Subcutaneous abdominal adipose tissue (tissue), 5 donors: Measurements from ENCODE around the gene C11orf52.

Source experiments
- H3K27ac ChIP-seq: one replicate; pipeline ENCODE4 v1.7.0; 2013; ENCODE audit warnings: low read depth, mild to moderate bottlenecking, inconsistent platforms, low read length, moderate library complexity
- H3K27me3 ChIP-seq, 5 donors: one replicate each; pipeline ENCODE4 v1.7.0; 2013; ENCODE audit warnings: low read length in 5 of 5, inconsistent platforms in 1 of 5; ENCODE audit not compliant: control insufficient read depth in 5 of 5, insufficient read depth in 4 of 5
- H3K36me3 ChIP-seq, 5 donors: one replicate each; pipeline ENCODE4 v1.7.0; 2013; ENCODE audit warnings: low read length in 5 of 5; ENCODE audit not compliant: control insufficient read depth in 5 of 5, insufficient read depth in 5 of 5
- H3K4me1 ChIP-seq, 5 donors: one replicate each; pipeline ENCODE4 v1.7.0; 2013; ENCODE audit warnings: low read length in 5 of 5, mild to moderate bottlenecking in 3 of 5, moderate library complexity in 1 of 5; ENCODE audit not compliant: control insufficient read depth in 5 of 5, insufficient read depth in 5 of 5
- H3K4me3 ChIP-seq, 5 donors: one replicate each; pipeline ENCODE4 v1.7.0; 2013; ENCODE audit warnings: low read length in 5 of 5, low read depth in 1 of 5
- H3K9ac ChIP-seq, 5 donors: one replicate each; pipeline ENCODE4 v1.7.0; 2013; ENCODE audit warnings: low read length in 5 of 5, mild to moderate bottlenecking in 4 of 5, moderate library complexity in 3 of 5
- H3K9me3 ChIP-seq, 5 donors: one replicate each; pipeline ENCODE4 v1.7.0; 2013; ENCODE audit warnings: low read length in 5 of 5; ENCODE audit not compliant: control insufficient read depth in 5 of 5
- donor health status: healthy.
- donor health status: healthy.
- donor health status: healthy.
- donor health status: healthy.
- donor health status: healthy.

C11orf52 gene

DNA sequence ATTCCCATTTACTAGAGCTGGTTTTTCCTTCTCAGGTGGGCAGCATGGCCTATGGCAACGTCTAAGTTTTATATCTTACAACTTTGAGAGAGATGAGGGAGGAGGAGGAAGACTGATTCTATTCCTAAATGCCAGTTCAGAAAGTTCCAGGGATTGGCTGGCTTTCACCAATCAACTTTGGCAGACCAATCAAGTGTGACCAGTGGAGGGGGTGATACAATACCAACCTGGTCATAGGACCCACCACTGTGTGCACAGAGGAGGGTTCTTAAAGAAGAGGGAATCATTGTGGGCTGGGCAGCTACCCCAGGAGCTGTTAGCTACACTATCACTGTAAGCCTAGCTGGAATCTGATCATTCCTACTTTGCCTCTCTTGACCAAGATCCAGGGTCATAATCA, 26.5 kb downstream of the C11orf52 start:
- peaks cover 2 to 13% (median 7%) of the 10 kb centered on the region in 5 donors for H3K4me1 ChIP-seq
- H3K27ac ChIP-seq, result no peak overlapping the region
- H3K36me3 ChIP-seq, result no peaks in the 10 kb centered on the region

DNA sequence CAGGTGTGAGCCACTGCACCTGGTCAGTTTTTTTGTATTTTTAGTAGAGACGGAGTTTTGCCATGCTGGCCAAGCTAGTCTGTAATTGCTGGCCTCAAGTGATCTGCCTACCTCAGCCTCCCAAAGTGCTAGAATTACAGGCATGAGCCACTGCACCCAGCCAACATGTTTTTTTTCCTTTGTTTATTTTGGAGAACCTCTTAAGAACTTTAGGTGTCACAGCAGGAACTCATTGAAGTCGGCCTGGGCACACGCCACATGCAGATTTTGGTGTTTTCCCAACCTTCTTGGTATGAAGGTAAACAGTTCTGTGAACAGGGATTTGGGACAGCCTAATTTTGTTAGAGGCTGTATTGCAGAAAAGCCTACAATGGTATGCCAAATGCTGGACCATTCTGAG, 27.8 kb downstream of the C11orf52 start:
- Histone ChIP-seq H3K4me3 (no peak overlapping the region), H3K9ac (no peak overlapping the region), H3K27me3 (no peaks in the 10 kb centered on the region), H3K36me3 (no peaks in the 10 kb centered on the region), H3K9me3 (no peaks in the 10 kb centered on the region), H3K4me1 (peaks cover 2 to 11% (median 7%) of the 10 kb centered on the region in 5 donors), H3K27ac (no peak overlapping the region)

More for the DNA sequence above, 26.5 kb downstream of the C11orf52 start:
- no peak overlapping the region for H3K4me3 ChIP-seq
- no peak overlapping the region for H3K9ac ChIP-seq
- no peaks in the 10 kb centered on the region for H3K9me3 ChIP-seq
- no peaks in the 10 kb centered on the region for H3K27me3 ChIP-seq

DNA sequence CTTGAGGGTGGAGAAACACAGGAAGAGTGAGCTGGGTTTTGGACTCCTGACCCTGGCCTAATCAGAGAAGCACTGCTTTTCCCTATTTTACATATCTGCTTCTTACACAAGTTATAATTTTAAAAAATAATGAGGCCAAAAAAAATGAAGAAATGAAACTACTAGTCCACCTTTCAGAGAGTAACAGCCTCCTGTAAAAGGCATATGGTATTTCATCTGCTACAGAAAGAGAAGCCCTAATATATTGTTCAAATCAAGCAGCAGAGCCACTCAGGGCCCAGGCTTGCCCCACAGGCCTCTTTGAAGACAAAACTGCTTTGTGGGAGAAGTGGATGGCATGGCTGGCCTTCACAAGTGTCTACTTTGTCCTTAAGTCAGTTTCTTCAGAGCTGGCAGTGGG, 28.4 kb downstream of the C11orf52 start:
- H3K36me3 ChIP-seq, result no peaks in the 10 kb centered on the region
- H3K4me1 ChIP-seq, result peaks cover 2 to 8% (median 7%) of the 10 kb centered on the region in 5 donors
- no peaks in the 10 kb centered on the region for H3K9me3 ChIP-seq
- no peak overlapping the region for H3K4me3 ChIP-seq
- no peaks in the 10 kb centered on the region for H3K27me3 ChIP-seq
- H3K9ac ChIP-seq, result no peak overlapping the region
- H3K27ac ChIP-seq, result no peak overlapping the region

DNA sequence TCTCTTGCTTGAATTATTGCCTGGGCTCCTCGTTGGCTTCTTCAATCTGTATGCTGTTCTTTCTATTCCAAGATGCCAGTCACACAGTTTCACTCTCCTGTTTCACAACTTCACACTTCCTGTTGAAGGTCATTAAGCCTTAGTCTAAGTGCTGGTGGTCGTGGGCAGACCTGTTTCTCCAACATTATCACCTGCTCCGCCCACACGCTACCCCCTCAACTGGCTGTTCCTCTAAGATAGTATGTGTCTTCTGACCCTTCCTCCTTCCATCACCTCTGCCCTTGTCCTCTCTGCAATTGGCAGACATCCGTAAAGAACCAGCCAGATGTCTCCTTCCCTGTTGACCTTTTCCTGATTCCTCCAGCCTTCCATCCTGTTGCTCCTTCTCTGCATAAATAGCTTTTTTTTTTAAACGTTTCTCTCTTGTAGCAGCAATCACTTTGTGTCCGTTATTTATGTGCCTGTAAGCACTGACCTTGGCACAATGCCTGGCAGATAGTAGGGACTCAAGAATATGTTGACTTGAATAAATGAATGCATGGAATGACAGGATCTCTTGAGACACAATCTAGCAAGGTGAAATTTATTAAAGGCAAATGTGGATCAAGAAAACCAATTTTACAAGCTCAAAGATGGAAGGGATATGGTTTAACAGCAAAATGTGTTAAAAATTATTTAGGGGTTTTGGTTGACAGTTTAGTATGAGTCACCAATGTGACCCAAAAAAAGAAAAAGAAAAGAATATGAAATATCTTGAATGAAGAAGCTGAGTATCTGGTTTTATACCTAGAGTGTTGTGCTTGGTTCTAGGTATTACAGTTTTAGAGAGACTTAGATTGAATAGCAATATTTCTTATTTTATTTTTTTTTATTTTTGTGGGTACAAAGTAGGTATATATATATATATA, 31.1 kb downstream of the C11orf52 start:
- H3K9ac ChIP-seq, result no peak overlapping the region
- H3K9me3 ChIP-seq, result no peaks in the 10 kb centered on the region
- no peak overlapping the region for H3K27ac ChIP-seq
- no peaks in the 10 kb centered on the region for H3K27me3 ChIP-seq
- no peak overlapping the region for H3K4me3 ChIP-seq
- peaks cover 2 to 7% (median 6%) of the 10 kb centered on the region in 5 donors for H3K4me1 ChIP-seq
- H3K36me3 ChIP-seq, result no peaks in the 10 kb centered on the region

DNA sequence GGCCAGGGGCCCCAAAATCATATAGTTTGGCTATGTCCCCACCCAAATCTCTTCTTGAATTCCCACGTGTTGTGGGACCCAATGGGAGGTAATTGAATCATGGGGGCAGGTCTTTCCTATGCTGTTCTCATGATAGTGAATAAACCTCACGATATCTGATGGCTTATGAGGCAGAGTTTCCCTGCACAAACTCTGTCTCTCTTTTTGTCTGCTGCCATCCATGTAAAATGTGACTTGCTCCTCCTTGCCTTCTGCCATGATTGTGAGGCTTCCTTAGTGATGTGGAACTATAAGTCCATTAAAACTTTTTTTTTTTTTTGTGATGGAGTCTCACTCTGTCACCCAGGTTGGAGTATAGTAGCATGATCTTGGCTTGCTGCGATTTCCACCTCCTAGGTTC, 32.9 kb downstream of the C11orf52 start:
- Histone ChIP-seq H3K9ac (no peak overlapping the region), H3K4me3 (no peak overlapping the region), H3K4me1 (peaks cover 2 to 7% (median 6%) of the 10 kb centered on the region in 5 donors), H3K9me3 (no peaks in the 10 kb centered on the region), H3K27ac (no peak overlapping the region), H3K36me3 (no peaks in the 10 kb centered on the region), H3K27me3 (no peaks in the 10 kb centered on the region)

DNA sequence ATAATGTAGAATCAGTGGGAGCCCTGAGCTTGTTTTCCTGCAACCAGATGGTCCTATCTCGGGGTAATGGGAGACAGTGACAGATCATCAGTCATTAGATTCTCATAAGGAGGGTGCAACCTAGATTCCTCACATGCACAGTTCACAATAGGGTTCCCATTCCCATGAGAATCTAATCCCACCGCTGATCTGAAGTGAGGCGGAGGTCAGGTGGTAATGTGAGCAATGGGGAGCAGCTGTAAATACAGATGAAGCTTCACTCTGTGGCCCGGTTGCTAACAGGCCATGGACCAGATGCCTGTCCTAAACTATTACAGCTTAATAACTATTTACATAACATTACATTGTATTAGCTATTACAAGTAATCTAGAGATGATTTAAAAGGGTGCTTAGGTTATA, 35.4 kb downstream of the C11orf52 start:
- no peak overlapping the region for H3K27ac ChIP-seq
- no peak overlapping the region for H3K9ac ChIP-seq
- H3K9me3 ChIP-seq, result no peaks in the 10 kb centered on the region
- H3K27me3 ChIP-seq, result no peaks in the 10 kb centered on the region
- H3K4me3 ChIP-seq, result no peak overlapping the region
- peaks cover 0 to 5% (median 3%) of the 10 kb centered on the region in 5 donors for H3K36me3 ChIP-seq
- peaks cover 2 to 7% (median 6%) of the 10 kb centered on the region in 5 donors for H3K4me1 ChIP-seq

DNA sequence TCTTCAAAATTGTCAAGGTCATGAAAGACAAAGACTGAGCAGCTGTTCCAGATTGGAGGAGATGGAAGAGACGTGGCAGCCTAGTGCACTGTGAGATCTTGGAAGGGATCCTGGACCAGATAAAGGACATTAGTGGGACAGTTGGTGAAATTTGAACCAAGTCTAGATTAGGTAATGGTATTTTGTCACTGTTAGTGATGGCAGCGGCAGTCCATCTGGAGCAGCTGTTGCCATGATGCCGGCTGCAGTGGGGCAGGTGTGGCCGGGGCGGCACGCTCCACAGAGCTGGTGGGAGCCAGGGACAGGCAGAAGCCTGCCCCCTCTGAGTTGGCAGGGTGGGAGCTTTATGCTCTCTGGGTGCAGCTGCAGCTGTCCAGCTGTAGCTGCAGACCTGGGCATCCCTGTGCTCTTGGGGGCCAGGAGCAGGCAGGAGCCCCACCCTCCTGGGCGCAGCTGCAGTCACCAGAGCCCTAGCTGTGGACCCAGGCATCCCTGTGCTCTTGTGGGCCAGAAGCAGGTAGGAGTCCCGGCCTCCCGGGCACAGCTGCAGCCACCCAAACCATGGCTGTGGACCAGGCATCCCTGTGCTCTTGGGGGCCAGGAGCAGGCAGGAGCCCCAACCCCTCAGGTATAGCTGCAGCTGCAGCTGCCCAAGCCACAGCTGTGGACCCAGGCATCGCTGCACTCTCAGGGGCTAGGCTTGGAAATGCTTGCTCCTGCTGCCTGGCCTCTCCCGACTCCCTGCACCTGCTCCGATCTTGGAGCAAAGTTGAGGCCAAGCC, 39.1 kb downstream of the C11orf52 start:
- H3K36me3 ChIP-seq, result peaks cover 0 to 7% (median 6%) of the 10 kb centered on the region in 5 donors
- no peak overlapping the region for H3K4me3 ChIP-seq
- H3K9ac ChIP-seq, result no peak overlapping the region
- no peaks in the 10 kb centered on the region for H3K9me3 ChIP-seq
- H3K4me1 ChIP-seq, result no peaks in the 10 kb centered on the region
- H3K27ac ChIP-seq, result no peak overlapping the region
- no peaks in the 10 kb centered on the region for H3K27me3 ChIP-seq

DNA sequence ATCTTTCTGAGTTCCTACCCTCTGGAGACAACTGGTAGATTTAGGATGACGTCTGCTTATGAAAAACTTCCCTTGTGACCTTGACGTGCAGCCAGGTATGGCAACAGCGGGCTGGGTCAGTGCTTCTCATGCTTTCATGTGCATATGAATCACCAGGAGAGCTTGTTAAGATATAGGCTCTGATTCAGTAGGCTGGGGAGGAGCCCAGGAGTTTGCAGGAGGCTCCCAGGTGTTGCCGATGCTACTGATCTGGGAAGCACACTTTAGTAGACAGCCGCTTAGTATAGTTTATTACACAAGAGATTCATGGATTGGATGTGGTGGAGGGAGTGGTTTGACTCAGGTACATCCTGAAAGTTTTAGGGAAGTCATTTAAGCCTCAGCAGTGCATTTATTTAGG, 42.2 kb downstream of the C11orf52 start:
- peaks cover 0 to 7% (median 6%) of the 10 kb centered on the region in 5 donors for H3K36me3 ChIP-seq

DNA sequence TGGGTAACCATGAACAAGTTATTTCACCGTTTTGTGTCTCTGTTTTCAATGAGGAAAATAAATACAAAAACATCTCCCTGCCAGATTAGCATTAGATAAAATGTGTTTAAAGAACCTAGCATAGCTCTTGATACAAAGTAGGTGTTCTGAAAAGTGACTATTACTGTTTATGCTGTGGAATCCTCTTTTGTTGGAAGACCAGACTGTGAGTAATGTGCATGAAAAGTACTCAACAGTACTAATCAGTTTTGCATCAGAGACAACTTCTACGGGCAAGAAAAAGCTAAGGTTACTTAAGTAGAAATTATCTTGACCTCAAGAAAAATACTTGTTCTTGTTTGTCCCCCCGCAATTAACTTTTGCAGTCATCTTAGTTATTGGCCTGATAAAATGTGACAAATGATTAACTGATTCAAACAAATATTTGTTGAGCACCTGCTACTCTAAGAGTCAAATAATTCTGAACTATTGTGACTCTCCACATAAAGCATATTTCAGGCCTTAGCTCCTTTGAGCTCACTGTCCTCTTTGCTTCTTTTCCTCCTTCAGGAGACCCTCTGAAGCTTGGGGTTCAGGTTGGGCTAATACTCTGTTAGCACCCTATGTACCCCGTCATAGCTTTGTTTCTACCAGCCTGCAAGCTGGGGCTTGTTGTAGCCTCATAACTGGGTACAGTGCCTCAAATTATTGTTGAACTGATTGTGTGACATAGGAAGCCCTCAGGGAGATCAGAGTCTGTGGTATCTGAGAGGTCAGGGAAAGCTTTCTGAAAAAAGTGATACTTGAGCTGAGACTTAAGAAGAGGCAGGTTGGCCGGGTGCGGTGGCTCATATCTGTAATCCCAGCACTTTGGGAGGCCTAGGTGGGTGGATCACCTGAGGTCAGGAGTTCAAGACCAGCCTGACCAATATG, 42.9 kb downstream of the C11orf52 start:
- Histone ChIP-seq H3K4me3 (no peak overlapping the region), H3K9ac (no peak overlapping the region), H3K27me3 (no peaks in the 10 kb centered on the region), H3K4me1 (no peaks in the 10 kb centered on the region), H3K27ac (no peak overlapping the region), H3K36me3 (peaks cover 0 to 7% (median 6%) of the 10 kb centered on the region in 5 donors), H3K9me3 (no peaks in the 10 kb centered on the region)

More for the DNA sequence above, 42.2 kb downstream of the C11orf52 start:
- Histone ChIP-seq H3K4me1 (no peaks in the 10 kb centered on the region), H3K4me3 (no peak overlapping the region), H3K27ac (no peak overlapping the region), H3K9me3 (no peaks in the 10 kb centered on the region), H3K9ac (no peak overlapping the region), H3K27me3 (no peaks in the 10 kb centered on the region)
